ENCODE data around the gene F12.

F12 gene

DNA sequence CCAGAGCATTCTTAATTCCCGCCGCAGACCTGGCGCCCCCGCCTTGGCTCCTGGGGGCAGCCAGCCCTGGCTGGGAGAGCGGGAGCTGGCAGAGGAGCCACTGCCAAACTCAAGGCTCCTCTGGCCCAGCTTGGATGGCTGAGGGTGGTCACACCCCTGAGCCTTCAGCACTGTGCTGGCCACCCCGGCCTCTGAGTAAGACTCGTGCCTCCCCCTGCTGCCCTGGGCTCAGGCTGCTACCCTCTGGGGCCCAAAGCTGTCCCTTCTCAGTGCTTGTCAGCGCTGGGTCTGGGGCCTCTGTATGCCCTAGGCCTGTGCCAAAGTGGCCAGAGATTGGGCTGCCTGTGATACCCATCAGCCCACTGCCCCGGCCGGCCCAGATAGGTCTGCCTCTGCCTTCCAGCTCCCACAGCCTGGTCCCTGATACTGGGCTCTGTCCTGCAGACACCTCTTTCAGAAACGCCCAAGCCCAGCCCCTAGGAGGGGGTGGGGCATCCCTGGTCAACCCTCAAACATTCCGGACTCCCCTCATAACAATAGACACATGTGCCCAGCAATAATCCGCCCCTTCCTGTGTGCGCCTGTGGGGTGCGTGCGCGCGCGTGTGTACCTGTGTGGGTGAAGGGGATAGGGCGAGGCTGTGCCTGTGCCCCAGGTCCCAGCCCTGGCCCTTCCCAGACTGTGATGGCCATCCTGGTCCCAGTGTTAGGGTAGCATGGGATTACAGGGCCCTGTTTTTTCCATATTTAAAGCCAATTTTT, 32.9 kb upstream of the F12 start:
- no peak overlapping the region for H3K4me3 ChIP-seq (ENCODE audit: low read length)
- no peak for TF ChIP-seq ZNF274 (IDR thresholded peaks at IDR 0.05; ENCODE audit: low read depth, low read length)

DNA sequence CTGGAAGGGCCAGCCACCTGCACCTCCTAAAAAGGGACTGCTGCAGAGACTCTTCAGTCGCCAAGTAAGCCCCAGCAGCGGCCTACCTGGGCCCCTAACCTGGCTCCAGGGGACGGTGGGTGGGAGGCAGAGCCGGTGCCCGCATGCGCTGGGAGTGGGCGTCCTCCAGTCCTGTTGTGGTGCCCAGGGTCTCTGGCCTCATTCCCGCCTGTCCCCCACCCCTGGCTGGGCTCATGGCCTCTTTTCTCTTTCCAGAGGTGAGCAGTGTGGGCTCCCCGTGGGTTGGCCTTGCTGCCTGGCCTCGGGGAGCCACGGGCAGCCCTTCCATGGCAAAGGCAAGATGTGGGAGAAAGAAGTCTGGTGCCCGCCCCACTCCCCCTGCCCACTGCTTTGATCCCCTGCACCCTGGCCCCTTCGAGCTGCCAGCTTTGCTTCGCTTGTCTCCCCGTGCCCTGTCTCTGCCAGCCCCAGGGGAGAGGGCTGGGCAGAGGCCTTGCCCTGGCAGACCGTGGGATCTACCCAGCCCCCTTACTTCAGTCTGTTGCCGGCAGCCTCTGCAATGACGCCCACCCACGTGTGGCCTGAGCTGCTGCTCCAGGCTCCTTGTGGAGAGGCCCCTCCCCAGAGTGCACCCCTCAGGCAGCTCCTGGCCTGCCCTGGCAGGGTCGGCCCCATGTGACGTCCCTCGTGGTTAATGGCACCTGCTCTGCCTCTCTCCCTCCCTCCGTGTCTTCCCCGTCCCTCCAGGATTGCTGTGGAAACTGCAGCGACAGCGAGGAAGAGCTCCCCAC, 31.8 kb upstream of the F12 start:
- H3K4me3 ChIP-seq (ENCODE audit: low read length): no peak overlapping the region
- TF ChIP-seq ZNF274 (IDR thresholded peaks at IDR 0.05; ENCODE audit: low read depth, low read length): no peak

DNA sequence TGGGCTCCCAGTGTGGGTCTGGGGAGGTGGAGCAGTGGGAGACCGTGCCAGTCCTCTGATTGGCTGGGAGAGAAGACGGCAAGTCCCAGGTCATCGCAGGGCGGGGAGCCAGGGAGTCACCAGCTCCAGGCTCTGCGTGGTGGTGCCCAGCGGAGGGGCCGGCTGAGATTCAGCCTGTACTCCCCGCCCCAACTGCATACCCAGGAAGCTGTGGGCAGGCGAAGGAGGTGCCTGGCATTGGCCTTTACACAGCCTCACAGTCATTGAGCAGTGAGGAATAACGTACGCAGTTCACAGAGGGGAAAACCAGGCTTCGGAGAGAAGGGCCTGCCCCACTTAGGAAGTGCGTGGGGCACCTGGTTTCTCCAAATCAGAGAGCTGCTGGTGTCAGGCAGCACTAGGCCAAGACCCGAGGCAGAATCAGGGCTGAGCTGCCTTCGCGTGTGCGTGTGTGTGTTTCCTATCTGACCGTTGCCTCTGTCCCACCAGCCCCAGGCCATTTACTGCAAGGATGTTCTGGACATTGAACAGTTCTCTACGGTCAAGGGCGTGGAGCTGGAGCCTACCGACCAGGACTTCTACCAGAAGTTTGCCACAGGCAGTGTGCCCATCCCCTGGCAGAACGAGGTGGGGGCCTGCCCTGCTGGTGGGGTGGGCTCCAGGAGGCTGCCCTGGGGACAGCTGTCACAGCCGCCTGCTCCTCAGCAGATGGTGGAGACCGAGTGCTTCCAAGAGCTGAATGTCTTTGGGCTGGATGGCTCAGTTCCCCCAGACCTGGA, 31.0 kb upstream of the F12 start:
- H3K4me3 ChIP-seq (ENCODE audit: low read length): no peak overlapping the region
- TF ChIP-seq ZNF274 (IDR thresholded peaks at IDR 0.05; ENCODE audit: low read depth, low read length): no peak

DNA sequence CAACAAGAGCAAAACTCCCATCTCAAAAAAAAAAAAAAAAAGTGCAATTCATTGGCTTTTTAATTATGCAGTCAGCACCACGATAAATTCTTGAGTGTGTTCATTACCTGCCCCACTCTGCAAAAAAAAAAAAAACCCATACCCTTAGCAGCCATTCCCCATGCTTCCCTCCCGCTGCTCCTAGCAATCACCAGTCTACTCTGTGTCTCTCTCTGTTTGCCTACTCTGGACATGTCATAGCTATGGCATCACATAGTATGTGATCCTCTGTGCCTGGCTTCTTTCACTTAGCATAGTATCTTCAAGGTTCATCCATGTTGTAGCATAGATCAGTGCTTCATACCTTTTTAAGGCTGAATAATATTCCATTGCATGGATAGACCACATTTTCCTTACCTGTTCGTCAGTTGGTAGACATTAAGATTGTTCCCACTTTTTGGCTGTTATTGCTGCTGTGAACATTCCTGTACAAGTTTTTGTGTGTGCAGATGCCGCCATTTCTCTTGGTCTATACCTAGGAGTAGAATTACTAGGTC, 30.2 kb upstream of the F12 start:
- H3K4me3 ChIP-seq (ENCODE audit: low read length): no peak overlapping the region
- TF ChIP-seq ZNF274 (IDR thresholded peaks at IDR 0.05; ENCODE audit: low read depth, low read length): no peak

DNA sequence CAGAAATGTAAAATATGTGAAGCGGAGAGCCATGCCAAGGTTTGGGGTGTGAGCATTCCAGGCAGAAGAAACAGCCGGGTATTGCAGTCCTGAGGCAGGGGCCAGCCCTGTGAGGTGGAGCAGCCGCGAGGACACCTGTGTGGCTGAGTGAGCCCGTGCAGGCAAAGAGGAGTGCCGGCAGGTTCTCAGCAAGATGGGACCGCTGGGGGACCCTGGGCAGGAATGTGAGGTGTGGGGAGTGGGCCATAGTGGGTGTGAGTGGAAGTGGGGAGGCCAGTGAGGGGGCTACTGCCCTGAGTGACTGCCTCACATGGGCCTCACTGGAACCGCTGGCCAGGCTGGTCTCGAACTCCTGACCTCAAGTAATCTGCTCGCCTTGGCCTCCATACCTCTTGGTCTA, 29.1 kb upstream of the F12 start:
- H3K4me3 ChIP-seq (ENCODE audit: low read length): no peak overlapping the region
- no peak for TF ChIP-seq ZNF274 (IDR thresholded peaks at IDR 0.05; ENCODE audit: low read depth, low read length)

DNA sequence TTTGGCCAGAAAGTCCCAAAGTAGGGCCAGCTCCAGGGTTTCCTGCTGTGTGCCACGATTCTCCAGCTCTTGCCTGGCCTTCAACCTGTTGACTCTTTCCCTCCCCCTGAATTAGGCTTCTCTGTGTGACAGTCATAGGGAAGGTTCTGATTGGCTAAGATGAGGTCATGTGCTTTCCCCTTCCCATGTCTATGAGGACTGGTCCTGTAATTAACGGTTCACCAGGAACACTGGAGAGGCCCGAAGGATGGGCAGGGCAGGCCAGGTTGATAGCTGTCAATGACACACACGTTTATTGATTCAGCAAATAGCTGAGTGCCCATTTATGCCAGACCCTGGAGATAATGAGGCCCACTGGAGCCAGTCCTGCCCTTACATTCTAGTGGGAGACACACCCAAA, 28.3 kb upstream of the F12 start:
- H3K4me3 ChIP-seq (ENCODE audit: low read length): no peak overlapping the region

DNA sequence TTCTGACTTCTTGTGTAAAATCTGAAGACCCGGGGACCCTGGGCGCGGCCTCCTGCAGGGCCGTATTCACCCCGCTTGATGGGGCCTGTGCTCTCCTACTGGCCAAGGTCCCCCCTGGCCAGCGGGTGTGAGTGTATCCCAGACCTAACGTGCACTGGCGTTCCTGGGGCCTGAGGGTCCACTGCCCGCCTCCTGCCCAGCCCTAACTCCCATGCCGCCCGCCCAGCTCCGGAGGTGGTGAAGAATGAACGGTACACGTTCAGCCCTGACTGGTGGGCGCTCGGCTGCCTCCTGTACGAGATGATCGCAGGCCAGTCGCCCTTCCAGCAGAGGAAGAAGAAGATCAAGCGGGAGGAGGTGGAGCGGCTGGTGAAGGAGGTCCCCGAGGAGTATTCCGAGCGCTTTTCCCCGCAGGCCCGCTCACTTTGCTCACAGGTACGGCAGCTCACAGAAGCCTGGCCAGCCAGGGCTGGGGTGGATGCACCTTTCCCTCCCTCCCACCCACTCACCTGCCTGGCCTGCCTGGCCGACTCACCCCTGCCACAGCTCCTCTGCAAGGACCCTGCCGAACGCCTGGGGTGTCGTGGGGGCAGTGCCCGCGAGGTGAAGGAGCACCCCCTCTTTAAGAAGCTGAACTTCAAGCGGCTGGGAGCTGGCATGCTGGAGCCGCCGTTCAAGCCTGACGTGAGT, 26.6 kb upstream of the F12 start:
- no peak for TF ChIP-seq ZNF274 (IDR thresholded peaks at IDR 0.05; ENCODE audit: low read depth, low read length)
- H3K4me3 ChIP-seq (ENCODE audit: low read length): no peak overlapping the region

More for the DNA sequence above, 28.3 kb upstream of the F12 start:
- no peak for TF ChIP-seq ZNF274 (IDR thresholded peaks at IDR 0.05; ENCODE audit: low read depth, low read length)

DNA sequence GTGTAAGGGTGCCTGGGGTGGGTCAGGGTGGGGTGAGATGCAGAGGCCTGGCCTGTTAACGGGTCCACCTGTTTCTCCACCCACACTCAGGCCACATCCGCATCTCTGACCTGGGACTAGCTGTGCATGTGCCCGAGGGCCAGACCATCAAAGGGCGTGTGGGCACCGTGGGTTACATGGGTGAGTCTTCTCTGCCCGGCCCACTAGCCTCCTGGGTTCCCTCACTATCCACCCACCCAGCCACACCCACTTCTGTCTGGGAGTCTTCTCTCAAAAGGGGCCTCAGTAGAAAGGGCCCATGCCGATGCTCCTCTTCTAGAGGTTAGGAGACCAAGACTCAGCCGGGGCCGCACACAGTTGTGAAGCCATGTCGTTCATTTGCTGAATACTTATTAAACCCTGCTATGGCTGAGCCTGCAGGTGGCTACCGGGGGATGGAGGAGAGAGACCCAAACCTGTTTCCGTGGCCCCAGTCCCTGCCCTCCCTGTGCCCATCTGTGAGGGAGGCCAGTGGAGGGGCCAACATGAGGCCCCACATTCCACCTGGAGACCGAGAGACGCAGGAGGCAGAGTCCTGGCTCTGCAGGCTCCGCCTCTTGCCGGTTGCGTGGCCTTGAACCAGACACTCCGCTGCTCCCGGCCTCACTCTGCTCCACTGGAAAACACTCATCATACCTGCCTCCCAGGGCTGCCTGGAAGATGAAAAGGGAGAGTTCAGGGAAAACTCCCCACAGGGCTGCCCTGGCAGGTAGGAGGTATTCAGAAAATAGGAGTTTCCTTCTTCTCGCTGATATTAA, 25.8 kb upstream of the F12 start:
- no peak overlapping the region for H3K4me3 ChIP-seq (ENCODE audit: low read length)
- no peak for TF ChIP-seq ZNF274 (IDR thresholded peaks at IDR 0.05; ENCODE audit: low read depth, low read length)

DNA sequence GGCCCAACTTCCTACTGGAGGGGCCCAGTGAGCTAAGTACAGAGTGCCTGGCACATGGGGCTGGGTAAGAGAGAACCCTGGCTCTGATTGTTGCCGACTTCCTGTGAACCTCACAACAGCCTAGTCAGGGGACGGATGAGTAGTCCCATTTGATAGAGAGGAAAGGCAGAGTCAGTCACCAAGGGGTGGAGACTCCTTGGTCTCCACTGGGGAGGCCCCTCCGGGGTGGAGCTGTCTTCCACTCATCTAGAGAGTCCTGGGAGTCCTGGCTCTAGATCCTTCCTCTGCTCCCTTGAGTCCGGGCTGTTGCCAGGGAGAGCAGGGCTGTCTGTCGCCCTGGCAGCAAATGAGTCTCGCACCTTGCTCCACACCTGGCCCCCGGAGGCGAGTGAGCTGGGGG, 25.1 kb upstream of the F12 start:
- TF ChIP-seq ZNF274 (IDR thresholded peaks at IDR 0.05; ENCODE audit: low read depth, low read length): no peak
- no peak overlapping the region for H3K4me3 ChIP-seq (ENCODE audit: low read length)

DNA sequence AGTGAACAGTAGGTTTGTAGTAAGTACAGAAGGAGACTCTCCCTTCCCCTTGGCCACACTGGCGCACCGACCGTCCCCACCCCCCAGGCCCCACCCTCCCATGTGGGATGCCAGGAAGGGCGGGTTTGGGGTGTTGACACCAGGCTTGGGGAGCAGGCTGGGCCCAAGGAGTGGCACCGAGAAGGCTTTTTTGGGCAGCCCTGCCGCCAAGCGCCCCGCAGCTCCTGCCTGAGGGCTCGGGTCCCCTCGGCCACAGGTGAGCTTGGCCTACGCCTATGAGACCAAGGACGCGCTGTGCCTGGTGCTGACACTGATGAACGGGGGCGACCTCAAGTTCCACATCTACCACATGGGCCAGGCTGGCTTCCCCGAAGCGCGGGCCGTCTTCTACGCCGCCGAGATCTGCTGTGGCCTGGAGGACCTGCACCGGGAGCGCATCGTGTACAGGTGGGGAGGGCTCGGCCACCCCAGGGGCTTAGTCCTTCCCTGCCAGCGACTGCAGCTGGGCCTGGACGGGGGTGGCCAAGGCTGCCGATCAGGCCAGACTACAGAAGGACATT, 24.4 kb upstream of the F12 start:
- H3K4me3 ChIP-seq (ENCODE audit: low read length): no peak overlapping the region
- TF ChIP-seq ZNF274 (IDR thresholded peaks at IDR 0.05; ENCODE audit: low read depth, low read length): no peak

DNA sequence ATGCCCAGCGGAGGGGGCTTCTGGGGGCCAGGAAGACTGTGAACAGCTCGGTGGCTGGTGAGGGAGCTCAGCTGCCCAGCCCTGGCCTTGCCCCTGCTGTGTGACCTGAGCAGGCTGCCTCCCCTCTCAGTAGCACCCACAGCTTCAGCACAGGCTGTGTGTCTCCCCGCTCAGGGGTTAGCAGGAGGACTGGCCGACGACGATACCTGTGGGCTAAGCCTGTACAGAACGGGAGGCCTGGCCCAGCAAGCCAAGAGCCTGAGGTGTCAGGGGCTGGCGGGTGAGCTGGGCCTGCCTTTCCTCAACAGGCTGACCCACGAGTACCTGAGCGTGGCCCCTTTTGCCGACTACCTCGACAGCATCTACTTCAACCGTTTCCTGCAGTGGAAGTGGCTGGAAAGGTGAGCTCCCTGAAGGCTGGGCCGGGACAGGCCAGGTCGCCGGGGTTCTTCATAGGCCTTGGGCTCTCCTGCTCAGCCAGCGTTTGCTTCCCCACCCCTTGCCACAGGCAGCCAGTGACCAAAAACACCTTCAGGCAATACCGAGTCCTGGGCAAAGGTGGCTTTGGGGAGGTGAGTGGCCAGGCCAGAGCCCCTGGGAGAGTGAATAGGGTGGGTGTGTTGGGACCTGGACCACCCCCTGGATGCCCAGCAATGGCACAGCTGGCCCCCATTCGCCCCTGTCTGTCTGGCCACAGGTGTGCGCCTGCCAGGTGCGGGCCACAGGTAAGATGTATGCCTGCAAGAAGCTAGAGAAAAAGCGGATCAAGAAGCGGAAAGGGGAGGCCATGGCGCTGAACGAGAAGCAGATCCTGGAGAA, 23.7 kb upstream of the F12 start:
- no peak overlapping the region for H3K4me3 ChIP-seq (ENCODE audit: low read length)
- no peak for TF ChIP-seq ZNF274 (IDR thresholded peaks at IDR 0.05; ENCODE audit: low read depth, low read length)
